H1 (cell line): Measurements from ENCODE around the gene GRM5. TPM values are rescaled to one million over a fixed set of nuclear protein-coding genes. Genes with fewer than 3 reads are reported as not detected.

Experiments
- CTCF ChIA-PET: fragments of 300-600 bp; sonication (Branson Sonifier 250); formaldehyde crosslinking; loops from one replicate; lab custom pipeline; 2021; ENCODE audit not compliant: partially characterized antibody; lab: Charles Lee
- POLR2A ChIA-PET: fragments of 300-600 bp; sonication (Branson Sonifier 250); formaldehyde crosslinking; loops from one replicate; lab custom pipeline; 2021; ENCODE audit warnings: inconsistent platforms; ENCODE audit not compliant: partially characterized antibody; lab: Charles Lee
- DNase-seq, 2 experiments: peaks; one replicate each; pipeline versions ENCODE4 v3.0.0 to v3.0.0-alpha.2; 2010 to 2022; ENCODE audit warnings: low spot score in 2 of 2, low read depth in 1 of 2, mixed read lengths in 1 of 2
- FAIRE-seq: peaks from 2 replicates; lab custom pipeline; 2011; peaks lifted over from hg19 to GRCh38; lab: Jason Lieb, UNC
- H2AFZ ChIP-seq: 2 replicates; pipeline ENCODE4 v1.8.1; 2012; ENCODE audit warnings: low read length, inconsistent platforms
- H2AK5ac ChIP-seq: 2 replicates; pipeline ENCODE4 v1.6.1; 2013; ENCODE audit warnings: low read depth, low read length
- H2BK120ac ChIP-seq: replicated peaks from 2 replicates; pipeline ENCODE3; 2013; ENCODE audit warnings: low read depth, low read length, inconsistent platforms
- H2BK12ac ChIP-seq: 2 replicates; pipeline ENCODE4 v1.6.1; 2013; ENCODE audit warnings: low read depth, low read length
- H2BK15ac ChIP-seq: 2 replicates; pipeline ENCODE4 v1.6.1; 2013; ENCODE audit warnings: low read length
- H2BK20ac ChIP-seq: 2 replicates; pipeline ENCODE4 v1.6.1; 2013; ENCODE audit warnings: low read length
- H2BK5ac ChIP-seq: 2 replicates; pipeline ENCODE4 v1.6.1; 2013; ENCODE audit warnings: low read depth, low read length
- H3K14ac ChIP-seq: 2 replicates; pipeline ENCODE4 v1.6.1; 2013; ENCODE audit warnings: inconsistent platforms; ENCODE audit not compliant: insufficient read length
- H3K18ac ChIP-seq: 2 replicates; pipeline ENCODE4 v1.6.1; 2013; ENCODE audit warnings: low read length; ENCODE audit errors: extremely low read depth
- H3K23ac ChIP-seq: 2 replicates; pipeline ENCODE4 v1.6.1; 2013; ENCODE audit warnings: inconsistent platforms; ENCODE audit not compliant: insufficient read length
- H3K23me2 ChIP-seq: 2 replicates; pipeline ENCODE4 v1.6.1; 2013; ENCODE audit warnings: low read depth, low read length
- H3K27ac ChIP-seq: 2 replicates; pipeline ENCODE4 v1.6.1; 2011; ENCODE audit warnings: low read depth, low read length, inconsistent platforms
- H3K27me3 ChIP-seq, 4 experiments: replicated peaks in 1 of 4; 1 replicate in 1 of 4; 2 replicates in 3 of 4; pipeline versions ENCODE4 v1.6.1 to v1.8.1; 2011 to 2013; ENCODE audit warnings: low read length in 3 of 4, mild to moderate bottlenecking in 3 of 4, inconsistent platforms in 2 of 4, mixed read lengths in 2 of 4, moderate library complexity in 1 of 4; ENCODE audit not compliant: control insufficient read depth in 3 of 4, insufficient read depth in 3 of 4; ENCODE audit errors: extremely low read depth in 1 of 4
- H3K36me3 ChIP-seq, 4 experiments: 2 replicates each; pipeline versions ENCODE4 v1.6.1 to v1.8.1; 2011 to 2013; ENCODE audit warnings: mild to moderate bottlenecking in 4 of 4, low read length in 3 of 4, moderate library complexity in 2 of 4, control low read depth in 1 of 4, inconsistent platforms in 1 of 4; ENCODE audit not compliant: insufficient read depth in 4 of 4, control insufficient read depth in 2 of 4
- H3K4ac ChIP-seq: replicated peaks from 2 replicates; pipeline ENCODE3; 2013; ENCODE audit warnings: low read length, low read depth, mixed read lengths, inconsistent platforms; ENCODE audit not compliant: insufficient read length
- H3K4me1 ChIP-seq, 4 experiments: replicated peaks in 1 of 4; 1 replicate in 1 of 4; 2 replicates in 3 of 4; pipeline versions ENCODE4 v1.6.1 to v1.8.1; 2011 to 2013; ENCODE audit warnings: low read length in 3 of 4, inconsistent platforms in 2 of 4, mixed read lengths in 1 of 4; ENCODE audit not compliant: insufficient read depth in 4 of 4, control insufficient read depth in 3 of 4
- H3K4me2 ChIP-seq, 2 experiments: 2 replicates each; pipeline versions ENCODE4 v1.6.1 to v1.8.1; 2011 to 2013; ENCODE audit warnings: low read depth in 2 of 2, low read length in 2 of 2, control low read depth in 1 of 2, inconsistent platforms in 1 of 2, mild to moderate bottlenecking in 1 of 2; ENCODE audit not compliant: insufficient read depth in 1 of 2
- H3K4me3 ChIP-seq, 4 experiments: fragments of 200-600, 300-600 bp in 1 of 4; sonication (generic), shearing (Covaris generic), sonication (Bioruptor Twin) in 1 of 4; 2 replicates each; pipeline versions ENCODE4 v1.5.1 to v1.8.1; 2011 to 2016; ENCODE audit warnings: low read length in 4 of 4, low read depth in 3 of 4, control low read depth in 2 of 4, inconsistent platforms in 2 of 4, mild to moderate bottlenecking in 2 of 4, mixed read lengths in 1 of 4, moderate library complexity in 1 of 4; ENCODE audit not compliant: insufficient read depth in 2 of 4; ENCODE audit errors: extremely low read depth in 1 of 4
- H3K56ac ChIP-seq: replicated peaks from 2 replicates; pipeline ENCODE3; 2013; ENCODE audit warnings: low read depth, mild to moderate bottlenecking, mixed read lengths, low read length, inconsistent platforms; ENCODE audit not compliant: insufficient read length
- H3K79me1 ChIP-seq: 2 replicates; pipeline ENCODE4 v1.6.1; 2013; ENCODE audit warnings: low read depth, low read length, control low read depth
- H3K79me2 ChIP-seq, 2 experiments: 2 replicates each; pipeline versions ENCODE4 v1.6.1 to v1.8.1; 2012 to 2013; ENCODE audit warnings: low read length in 2 of 2, mild to moderate bottlenecking in 2 of 2, inconsistent platforms in 1 of 2; ENCODE audit not compliant: insufficient read depth in 2 of 2, control insufficient read depth in 1 of 2
- H3K9ac ChIP-seq, 4 experiments: replicated peaks in 1 of 4; 1 replicate in 1 of 4; 2 replicates in 3 of 4; pipeline versions ENCODE4 v1.6.1 to v1.8.1; 2011 to 2013; ENCODE audit warnings: low read depth in 3 of 4, low read length in 3 of 4, control low read depth in 2 of 4, mild to moderate bottlenecking in 2 of 4, moderate library complexity in 2 of 4, inconsistent platforms in 1 of 4; ENCODE audit errors: extremely low read depth in 1 of 4
- H3K9me3 ChIP-seq, 2 experiments: 2 replicates each; pipeline versions ENCODE4 v1.6.1 to v1.8.1; 2012 to 2013; ENCODE audit warnings: mild to moderate bottlenecking in 2 of 2, moderate library complexity in 2 of 2, control low read depth in 1 of 2, inconsistent platforms in 1 of 2, low read depth in 1 of 2, low read length in 1 of 2, mixed read lengths in 1 of 2; ENCODE audit not compliant: insufficient read depth in 2 of 2
- H4K20me1 ChIP-seq, 2 experiments: replicated peaks in 1 of 2; 2 replicates each; pipeline versions ENCODE3 to v1.8.1; 2011 to 2013; ENCODE audit warnings: inconsistent platforms in 2 of 2, low read length in 2 of 2, mild to moderate bottlenecking in 1 of 2; ENCODE audit not compliant: insufficient read depth in 2 of 2, control insufficient read depth in 1 of 2
- H4K5ac ChIP-seq: 2 replicates; pipeline ENCODE4 v1.6.1; 2013; ENCODE audit warnings: low read length, low read depth, mixed read lengths, inconsistent platforms; ENCODE audit not compliant: insufficient read length
- H4K8ac ChIP-seq: 2 replicates; pipeline ENCODE4 v1.8.0; 2013; ENCODE audit warnings: mild to moderate bottlenecking, moderate library complexity, low read length, inconsistent platforms; ENCODE audit not compliant: insufficient read depth; ENCODE audit errors: extremely low read depth
- H4K91ac ChIP-seq: replicated peaks from 2 replicates; pipeline ENCODE3; 2013; ENCODE audit warnings: low read length, mixed read lengths, inconsistent platforms; ENCODE audit not compliant: insufficient read length
- GABPA ChIP-seq: IDR thresholded peaks from 2 replicates; pipeline ENCODE4 v1.6.1; 2011; ENCODE audit warnings: mild to moderate bottlenecking, low read length, moderate library complexity, borderline replicate concordance; ENCODE audit not compliant: insufficient read depth
- KDM4A ChIP-seq: IDR thresholded peaks from one replicate; pipeline ENCODE4 v1.7.1; 2012; ENCODE audit warnings: low read depth, mild to moderate bottlenecking, moderate library complexity, low read length, inconsistent platforms; ENCODE audit not compliant: severe bottlenecking
- KDM5A ChIP-seq: fragments of 200-600 bp; IDR thresholded peaks from 2 replicates; pipeline ENCODE4 v1.7.1; 2012; ENCODE audit warnings: mild to moderate bottlenecking, low read length, inconsistent platforms, mixed read lengths
- SAP30 ChIP-seq: fragments of 300-600 bp; sonication (generic); IDR thresholded peaks from 2 replicates; pipeline ENCODE4 v1.7.1; 2012; ENCODE audit warnings: low read length, moderate library complexity, mild to moderate bottlenecking, inconsistent platforms; ENCODE audit not compliant: insufficient read depth, insufficient replicate concordance
- WGBS, 2 experiments: shearing (Covaris generic) in 1 of 2; methylation state at CpG; one replicate each; pipeline versions ENCODE4 v1.1.6 to v1.1.7; 2013 to 2015; ENCODE audit warnings: low lambda C conversion rate in 2 of 2, mixed read lengths in 2 of 2, inconsistent platforms in 1 of 2, low coverage in 1 of 2, missing lambda C conversion rate in 1 of 2; ENCODE audit not compliant: insufficient replicate concordance in 2 of 2, insufficient coverage in 1 of 2, insufficient read length in 1 of 2; ENCODE audit errors: extremely low coverage in 1 of 2, missing lambda C conversion rate in 1 of 2; 5-methylcytosine and 5-hydroxymethylcytosine counted together
- polyA plus RNA-seq, 7 experiments: library from polyadenylated mRNA; depleted of rRNA in 3 of 7; stranded (reverse) in 5 of 7; unstranded in 2 of 7; fragments of >200 nt in 5 of 7; fragments of 200-250 nt in 2 of 7; gene quantifications; 1 replicate in 5 of 7; 2 replicates in 1 of 7; 4 replicates in 1 of 7; pipeline versions ENCODE4 v1.2.1 to v1.2.3, GENCODE V29; 2011 to 2013; ENCODE audit warnings: missing spikeins in 2 of 7, mixed read lengths in 2 of 7
- total RNA-seq: library from RNA; stranded (reverse); fragmentation: NEBNext Ultra II Directional; extraction: Animal tissue kit (Norgen Biotek cat#: 25700); gene quantifications from 2 replicates; pipeline ENCODE4 v1.2.1, GENCODE V29; 2021

Gene GRM5
- total and polyA plus RNA-seq, 2 of the 8 experiments (the other 6 are each of a cell fraction or from before 2014, with no cell fraction given), result 0.15 to 0.43 TPM

GRCh38 chr11:88979641-88980040 lies 86.1 kb downstream of the GRM5 start:
- FAIRE-seq (no peak), DNase-seq (no peak)
- H3K4ac ChIP-seq, result no peak overlapping the region
- no peak overlapping the region for H3K9ac ChIP-seq
- no peak overlapping the region for H2BK12ac ChIP-seq
- no peak overlapping the region for H3K18ac ChIP-seq
- no peak overlapping the region for H2BK20ac ChIP-seq
- no peak overlapping the region for H4K8ac ChIP-seq
- H2AFZ ChIP-seq, result no peak overlapping the region
- H3K23me2 ChIP-seq, result no peaks in the 10 kb centered on the region
- no peak overlapping the region for H3K56ac ChIP-seq
- no peaks in the 10 kb centered on the region for H3K79me2 ChIP-seq
- H3K36me3 ChIP-seq, result no peaks in the 10 kb centered on the region
- no peak overlapping the region for H3K14ac ChIP-seq
- no peak overlapping the region for H2BK15ac ChIP-seq
- H3K9me3 ChIP-seq, result no peaks in the 10 kb centered on the region
- H3K79me1 ChIP-seq, result no peaks in the 10 kb centered on the region
- H2BK120ac ChIP-seq, result no peak overlapping the region
- H3K23ac ChIP-seq, result no peak overlapping the region
- ChIA-PET POLR2A (no interaction called here), CTCF (interaction anchor here (0.7 kb wide), 1 partner anchor 964 kb away, joined by 3 read pairs; no protein-coding TSS in a partner anchor)
- H3K4me2 ChIP-seq, result no peak overlapping the region
- no peaks in the 10 kb centered on the region for H3K27me3 ChIP-seq
- H4K5ac ChIP-seq, result no peak overlapping the region
- no peaks in the 10 kb centered on the region for H3K4me1 ChIP-seq
- no peaks in the 10 kb centered on the region for H4K20me1 ChIP-seq
- no peak overlapping the region for H2BK5ac ChIP-seq
- WGBS, 2 experiments, result 86% methylated on average over 2 of the region's 2 CpGs; no CpG with 5 or more reads in 1 of the 2 experiments
- H3K27ac ChIP-seq, result no peak overlapping the region
- H2AK5ac ChIP-seq, result no peak overlapping the region
- no peak overlapping the region for H3K4me3 ChIP-seq
- H4K91ac ChIP-seq, result no peak overlapping the region
- no peak for TF ChIP-seq KDM4A
- TF ChIP-seq KDM5A, result no peak
- no peak for TF ChIP-seq SAP30
- TF ChIP-seq GABPA, result no peak
